ENCODE measurements around the gene B4GALT5.

Gene B4GALT5

DNA sequence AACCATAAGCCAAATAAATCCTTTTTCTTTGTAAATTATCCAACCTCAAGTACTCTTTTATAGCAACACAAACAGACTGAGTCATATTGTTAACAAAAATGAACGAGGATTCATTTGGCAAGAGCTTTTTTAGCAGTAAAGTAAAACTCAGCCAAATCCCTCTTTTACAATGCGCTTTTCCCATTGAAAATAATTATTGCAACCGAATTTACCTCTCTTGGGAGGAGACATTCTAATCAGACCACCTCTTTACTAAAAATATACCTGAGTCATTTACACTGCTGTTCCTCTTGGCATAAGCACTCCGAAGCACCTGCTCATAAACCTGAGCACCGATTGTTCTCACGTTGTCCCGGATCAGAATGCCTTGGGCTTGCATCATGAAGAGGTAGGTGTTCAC is 57.4 kb downstream of the B4GALT5 start:
- H3K4me3 ChIP-seq (ENCODE audit: low read length) = no peak overlapping the region
- TF ChIP-seq, protein P1, sequence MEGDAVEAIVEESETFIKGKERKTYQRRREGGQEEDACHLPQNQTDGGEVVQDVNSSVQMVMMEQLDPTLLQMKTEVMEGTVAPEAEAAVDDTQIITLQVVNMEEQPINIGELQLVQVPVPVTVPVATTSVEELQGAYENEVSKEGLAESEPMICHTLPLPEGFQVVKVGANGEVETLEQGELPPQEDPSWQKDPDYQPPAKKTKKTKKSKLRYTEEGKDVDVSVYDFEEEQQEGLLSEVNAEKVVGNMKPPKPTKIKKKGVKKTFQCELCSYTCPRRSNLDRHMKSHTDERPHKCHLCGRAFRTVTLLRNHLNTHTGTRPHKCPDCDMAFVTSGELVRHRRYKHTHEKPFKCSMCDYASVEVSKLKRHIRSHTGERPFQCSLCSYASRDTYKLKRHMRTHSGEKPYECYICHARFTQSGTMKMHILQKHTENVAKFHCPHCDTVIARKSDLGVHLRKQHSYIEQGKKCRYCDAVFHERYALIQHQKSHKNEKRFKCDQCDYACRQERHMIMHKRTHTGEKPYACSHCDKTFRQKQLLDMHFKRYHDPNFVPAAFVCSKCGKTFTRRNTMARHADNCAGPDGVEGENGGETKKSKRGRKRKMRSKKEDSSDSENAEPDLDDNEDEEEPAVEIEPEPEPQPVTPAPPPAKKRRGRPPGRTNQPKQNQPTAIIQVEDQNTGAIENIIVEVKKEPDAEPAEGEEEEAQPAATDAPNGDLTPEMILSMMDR (IDR thresholded peaks at IDR 0.05; ENCODE audit: insufficient read depth, low read depth, low read length, missing control alignments) = no peak
- DNase-seq (ENCODE audit: low read depth) = no peak

GRCh38 chr20:49653925-49654434 is 59.7 kb downstream of the B4GALT5 start:
- no peak for DNase-seq (ENCODE audit: low read depth)
- TF ChIP-seq, protein P1 (IDR thresholded peaks at IDR 0.05; ENCODE audit: insufficient read depth, low read depth, low read length, missing control alignments) = no peak

GRCh38 chr20:49649672-49650071 is 64.0 kb downstream of the B4GALT5 start:
- TF ChIP-seq, protein P1 (IDR thresholded peaks at IDR 0.05; ENCODE audit: insufficient read depth, low read depth, low read length, missing control alignments) = no peak
- no peak for DNase-seq (ENCODE audit: low read depth)
- H3K4me3 ChIP-seq (ENCODE audit: low read length) = no peak overlapping the region

More at GRCh38 chr20:49653925-49654434, 59.7 kb downstream of the B4GALT5 start:
- no peak overlapping the region for H3K4me3 ChIP-seq (ENCODE audit: low read length)

GRCh38 chr20:49647550-49647949 is 66.1 kb downstream of the B4GALT5 start:
- peak; percentile 14 for DNase-seq (ENCODE audit: low read depth)
- TF ChIP-seq, protein P1 (IDR thresholded peaks at IDR 0.05; ENCODE audit: insufficient read depth, low read depth, low read length, missing control alignments) = no peak
- no peak overlapping the region for H3K4me3 ChIP-seq (ENCODE audit: low read length)

GRCh38 chr20:49646528-49646927 is 67.2 kb downstream of the B4GALT5 start:
- no peak for DNase-seq (ENCODE audit: low read depth)
- no peak overlapping the region for H3K4me3 ChIP-seq (ENCODE audit: low read length)
- TF ChIP-seq, protein P1 (IDR thresholded peaks at IDR 0.05; ENCODE audit: insufficient read depth, low read depth, low read length, missing control alignments) = no peak

DNA sequence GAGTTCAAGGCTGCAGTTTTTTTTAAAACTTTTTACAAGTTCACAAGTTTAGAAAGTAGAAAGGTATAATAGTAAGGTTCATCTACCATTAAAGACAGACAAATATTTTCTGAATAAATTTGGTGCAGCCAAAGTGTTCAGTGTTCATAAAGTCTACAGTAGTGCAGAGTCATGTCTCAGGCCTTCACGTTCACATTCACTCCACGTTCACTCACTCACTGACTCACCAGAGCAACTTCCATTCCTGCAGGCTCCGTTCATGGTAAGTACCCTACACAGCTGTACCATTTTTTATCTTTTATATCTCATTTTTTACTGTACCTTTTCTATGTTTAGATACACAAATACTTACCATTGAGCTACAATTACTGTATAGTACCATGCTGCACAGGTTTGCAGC is 67.6 kb downstream of the B4GALT5 start:
- TF ChIP-seq, protein P1 (IDR thresholded peaks at IDR 0.05; ENCODE audit: insufficient read depth, low read depth, low read length, missing control alignments) = no peak
- H3K4me3 ChIP-seq (ENCODE audit: low read length) = no peak overlapping the region
- DNase-seq (ENCODE audit: low read depth) = peak; percentile 50

DNA sequence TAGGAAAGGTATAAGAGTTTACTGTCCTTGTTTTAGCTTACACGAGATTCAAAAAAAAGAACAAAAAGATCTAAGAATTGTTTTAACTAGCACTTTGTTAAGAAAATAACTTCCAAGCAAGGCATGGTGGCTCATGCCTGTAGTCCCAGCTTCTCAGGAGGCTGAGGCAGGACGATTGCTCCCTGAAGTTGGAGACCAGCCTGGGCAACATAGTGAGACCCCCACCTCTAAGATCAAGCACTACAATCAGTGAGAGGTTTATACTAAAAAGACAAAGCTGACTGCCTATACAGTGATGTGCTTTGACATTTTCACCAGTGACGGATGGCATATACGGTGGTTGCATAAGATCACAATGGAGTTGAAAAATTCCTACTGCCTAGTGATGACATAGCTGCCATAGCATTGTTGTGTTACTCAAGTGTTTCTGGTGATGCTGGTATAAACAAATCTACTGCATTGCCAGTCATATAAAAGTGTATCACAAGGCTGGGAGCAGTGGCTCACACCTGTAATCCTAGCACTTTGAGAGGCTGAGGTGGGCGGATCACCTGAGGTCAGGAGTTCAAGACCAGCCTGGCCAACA is 68.6 kb downstream of the B4GALT5 start:
- no peak for DNase-seq (ENCODE audit: low read depth)
- TF ChIP-seq, protein P1 (IDR thresholded peaks at IDR 0.05; ENCODE audit: insufficient read depth, low read depth, low read length, missing control alignments) = no peak

More for the DNA sequence above, 68.6 kb downstream of the B4GALT5 start:
- H3K4me3 ChIP-seq (ENCODE audit: low read length) = no peak overlapping the region
